Left kidney (tissue), 2 donors: ENCODE measurements around the gene KCNK4. TPM values are rescaled to one million over a fixed set of nuclear protein-coding genes. Genes with fewer than 3 reads are reported as not detected.

ENCODE experiments used
- DNase-seq: peaks from one replicate; pipeline ENCODE4 v3.0.0-alpha.2; 2013
- polyA plus RNA-seq: library from polyadenylated mRNA; unstranded; fragments of 120-200 nt; gene quantifications from one replicate; pipeline ENCODE4 v1.2.1, GENCODE V29; 2013; ENCODE audit not compliant: insufficient read length

KCNK4 gene
- polyA plus RNA-seq, 1 donor, result not detected

DNA sequence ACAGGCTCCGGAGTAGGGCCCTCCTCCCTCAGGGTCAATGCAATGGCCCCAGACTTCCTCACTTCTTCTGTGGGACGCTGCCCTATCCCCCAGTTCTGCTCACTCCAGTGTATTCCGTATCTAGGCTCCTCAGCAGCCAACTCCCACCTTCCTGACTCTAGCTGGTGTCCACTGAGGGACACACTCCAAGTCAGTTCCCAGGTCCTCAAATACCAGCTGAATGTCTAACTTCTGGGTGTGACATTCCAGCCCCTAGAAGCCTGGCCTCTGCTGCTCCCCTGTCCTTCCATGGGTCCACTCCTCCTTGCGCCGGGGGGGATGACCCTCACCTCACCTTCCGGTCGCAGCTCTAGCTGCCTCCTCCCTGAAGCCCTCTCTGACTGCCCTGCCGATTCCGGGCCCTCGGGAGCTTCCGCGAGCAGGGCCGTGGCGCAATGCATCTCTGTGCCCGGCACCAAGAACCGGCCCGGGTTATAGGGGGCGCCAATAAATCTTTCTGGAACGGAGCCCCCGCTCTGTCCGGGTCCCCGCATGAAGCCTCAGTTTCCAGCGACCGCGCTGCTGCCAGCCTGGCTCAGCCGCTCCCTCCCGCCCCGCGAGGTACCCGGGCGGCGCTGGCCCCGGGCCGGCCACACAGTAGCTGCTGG, 22.1 kb upstream of the KCNK4 start:
- no peak for DNase-seq

- peak; percentile 98 for DNase-seq
These were observed 21.4 kb upstream of the KCNK4 start for GRCh38 chr11:64269540-64270220.

GRCh38 chr11:64275031-64275800, 15.9 kb upstream of the KCNK4 start:
- DNase-seq, result no peak

GRCh38 chr11:64275841-64276240, 15.3 kb upstream of the KCNK4 start:
- no peak for DNase-seq

DNA sequence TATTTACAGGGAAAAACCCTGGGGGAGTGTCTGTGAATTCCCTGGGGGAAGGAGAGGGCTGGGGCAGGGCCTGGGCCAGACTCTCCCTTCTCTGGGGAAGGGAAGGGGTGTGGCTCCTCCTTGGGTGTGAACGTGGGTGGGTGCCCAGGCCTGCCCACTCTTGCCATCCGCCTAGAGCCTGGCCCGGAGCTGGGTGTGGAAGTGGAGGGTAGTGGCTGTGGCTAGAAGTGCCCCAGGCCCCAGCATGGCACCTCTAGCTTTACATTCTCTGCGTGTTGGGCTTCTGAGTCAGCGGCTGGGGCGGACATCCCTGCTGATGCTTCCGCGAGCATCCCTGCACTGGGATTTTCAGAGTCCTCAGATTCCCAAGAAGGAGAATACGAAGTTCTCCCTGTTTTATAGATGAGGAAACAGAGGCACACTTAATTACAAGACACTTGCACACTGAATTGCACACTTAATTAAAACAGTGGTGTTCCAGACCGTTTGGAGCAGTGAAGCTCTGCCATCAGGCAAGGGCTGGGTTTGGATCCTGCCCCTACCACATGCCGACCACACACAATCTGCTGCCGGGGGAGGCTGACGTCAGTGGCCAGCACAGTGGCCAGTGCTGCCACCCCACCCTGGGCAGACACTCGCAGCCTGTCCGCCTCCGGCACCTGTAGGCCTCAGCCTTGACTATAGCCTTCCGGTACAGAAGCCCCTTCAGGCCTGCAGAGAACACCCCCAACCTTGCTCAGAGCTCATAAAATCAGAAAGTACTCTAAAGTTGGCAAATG, 14.3 kb upstream of the KCNK4 start:
- DNase-seq, result no peak

DNA sequence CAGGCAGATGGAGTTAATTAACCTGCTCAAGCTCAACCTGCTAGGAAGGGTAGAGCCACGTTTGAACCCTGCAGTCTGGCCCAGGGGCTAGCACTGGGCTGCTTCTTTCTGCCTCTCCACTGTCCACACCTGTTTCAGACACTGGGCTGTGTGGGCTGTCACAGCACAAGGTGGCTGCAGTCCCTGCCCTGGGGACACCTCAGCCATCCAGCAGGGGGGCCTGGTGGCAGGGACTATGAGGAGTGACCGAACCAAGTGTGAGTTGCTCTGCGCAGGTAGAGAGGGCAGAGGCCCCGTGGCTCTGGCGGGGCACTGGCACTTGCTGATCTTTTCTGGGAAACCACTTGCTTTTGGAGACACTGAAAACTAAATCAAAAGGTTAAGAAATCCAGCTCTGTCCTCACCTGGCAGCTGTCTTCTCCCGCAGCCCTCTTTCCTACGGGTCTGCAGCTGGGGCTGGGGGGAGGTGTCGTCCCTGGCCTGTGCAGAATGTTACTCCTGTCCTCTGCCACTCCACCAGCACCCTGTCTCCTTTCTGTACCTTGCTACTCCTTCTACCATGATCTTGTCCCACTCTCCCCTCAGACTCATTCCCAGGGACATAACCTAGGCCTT, 12.4 kb upstream of the KCNK4 start:
- no peak for DNase-seq

DNA sequence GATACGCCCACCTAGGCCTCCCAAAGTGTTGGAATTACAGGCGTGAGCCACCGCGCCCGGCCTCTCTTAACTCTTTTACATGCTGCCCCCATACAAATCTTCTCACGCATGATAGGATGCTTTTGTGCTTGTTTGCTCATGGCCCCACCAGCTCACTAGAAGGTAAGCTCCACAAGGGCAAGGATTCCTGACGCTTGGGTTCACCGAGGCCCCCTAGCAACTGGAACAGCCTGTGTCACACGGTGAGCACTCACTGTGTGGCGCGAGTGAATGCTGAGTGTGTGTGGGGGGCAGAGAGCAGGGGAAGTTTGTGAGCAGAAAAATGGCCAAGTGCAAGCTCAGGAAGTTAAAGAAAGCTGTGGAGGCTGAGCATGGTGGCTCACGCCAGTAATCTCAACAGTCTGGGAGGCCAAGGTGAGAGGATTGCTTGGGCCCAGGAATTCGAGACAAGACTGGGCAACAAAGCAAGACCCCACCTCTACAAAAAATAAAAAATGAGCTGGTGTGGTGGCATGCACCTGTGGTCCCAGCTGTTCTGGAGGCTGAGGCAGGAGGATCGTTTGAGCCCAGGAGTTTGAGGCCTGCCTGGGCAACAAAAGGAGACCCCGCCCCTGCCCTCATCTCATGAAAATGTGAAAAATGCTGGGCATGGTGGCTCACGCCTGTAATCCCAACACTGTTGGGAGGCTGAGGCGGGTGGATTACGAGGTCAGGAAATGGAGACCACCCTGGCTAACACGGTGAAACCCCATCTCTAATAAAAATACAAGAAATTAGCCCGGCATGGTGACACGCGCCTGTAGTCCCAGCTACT, 8.9 kb upstream of the KCNK4 start:
- DNase-seq, result no peak

GRCh38 chr11:64283092-64283491, 8.0 kb upstream of the KCNK4 start:
- no peak for DNase-seq

- DNase-seq, result peak; percentile 93
These were observed 6.8 kb upstream of the KCNK4 start, which contains the start of gene BAD for GRCh38 chr11:64284048-64284961. Gene BAD, minus strand, starts transcription at chr11:64284665. Its CDS starts 297 bp downstream, at chr11:64284368.

- peak; percentile 73 for DNase-seq
These were observed 5.9 kb upstream of the KCNK4 start, which contains the start of gene GPR137 for GRCh38 chr11:64284962-64285884. Gene GPR137, plus strand, starts transcription at chr11:64285848. Its CDS starts 677 bp downstream, at chr11:64286525.

DNA sequence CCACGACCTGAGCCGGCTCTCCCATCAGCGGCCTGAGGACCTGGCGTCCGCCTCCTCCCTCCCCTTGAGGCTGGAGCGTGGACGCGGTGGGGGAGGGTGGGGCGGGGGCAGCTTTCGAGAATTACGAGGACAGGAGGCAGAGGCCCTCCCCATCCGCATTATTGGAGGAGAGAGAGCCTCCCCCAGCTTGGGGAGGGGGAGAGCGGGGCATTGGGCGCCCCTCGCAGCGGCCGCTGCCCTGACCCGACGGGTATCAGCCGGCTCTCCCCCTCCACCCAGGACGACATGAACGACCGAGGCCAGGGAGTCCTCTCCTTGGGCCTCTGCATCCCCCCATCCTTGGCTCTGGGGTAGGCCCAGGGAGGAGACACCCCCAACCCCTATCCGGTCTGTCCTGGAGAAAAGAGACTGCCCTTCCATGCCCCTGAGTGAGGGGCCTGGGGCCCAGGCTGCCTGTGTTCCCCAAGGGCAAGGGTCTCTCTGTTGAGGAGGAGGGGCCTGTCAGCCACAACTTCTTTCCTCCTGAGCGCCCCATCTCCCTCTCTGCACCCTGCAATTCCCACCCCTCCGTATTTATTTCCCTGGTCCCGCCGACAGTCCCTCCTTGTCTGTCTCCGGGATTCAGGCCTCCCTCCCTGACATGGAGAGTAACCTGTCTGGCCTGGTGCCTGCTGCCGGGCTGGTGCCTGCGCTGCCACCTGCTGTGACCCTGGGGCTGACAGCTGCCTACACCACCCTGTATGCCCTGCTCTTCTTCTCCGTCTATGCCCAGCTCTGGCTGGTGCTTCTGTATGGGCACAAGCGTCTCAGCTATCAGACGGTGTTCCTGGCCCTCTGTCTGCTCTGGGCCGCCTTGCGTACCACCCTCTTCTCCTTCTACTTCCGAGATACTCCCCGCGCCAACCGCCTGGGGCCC, 5.0 kb upstream of the KCNK4 start:
- no peak for DNase-seq

- no peak for DNase-seq
These were observed 4.3 kb upstream of the KCNK4 start for GRCh38 chr11:64286801-64287159.

- DNase-seq, result no peak
These were observed 3.3 kb upstream of the KCNK4 start for GRCh38 chr11:64287676-64288352.

DNA sequence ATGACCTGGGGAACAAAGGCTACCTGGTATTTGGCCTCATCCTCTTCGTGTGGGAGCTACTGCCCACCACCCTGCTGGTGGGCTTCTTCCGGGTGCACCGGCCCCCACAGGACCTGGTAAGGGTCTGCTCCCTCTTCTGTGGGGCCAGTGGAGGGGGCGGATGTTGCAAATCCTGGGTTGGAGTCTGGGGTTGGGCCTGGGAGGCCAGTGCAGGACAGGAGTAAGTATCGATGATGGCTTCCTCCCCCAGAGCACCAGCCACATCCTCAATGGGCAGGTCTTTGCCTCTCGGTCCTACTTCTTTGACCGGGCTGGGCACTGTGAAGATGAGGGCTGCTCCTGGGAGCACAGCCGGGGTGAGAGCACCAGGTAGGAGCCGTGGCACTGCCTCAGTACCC, 2.8 kb upstream of the KCNK4 start:
- DNase-seq, result no peak

DNA sequence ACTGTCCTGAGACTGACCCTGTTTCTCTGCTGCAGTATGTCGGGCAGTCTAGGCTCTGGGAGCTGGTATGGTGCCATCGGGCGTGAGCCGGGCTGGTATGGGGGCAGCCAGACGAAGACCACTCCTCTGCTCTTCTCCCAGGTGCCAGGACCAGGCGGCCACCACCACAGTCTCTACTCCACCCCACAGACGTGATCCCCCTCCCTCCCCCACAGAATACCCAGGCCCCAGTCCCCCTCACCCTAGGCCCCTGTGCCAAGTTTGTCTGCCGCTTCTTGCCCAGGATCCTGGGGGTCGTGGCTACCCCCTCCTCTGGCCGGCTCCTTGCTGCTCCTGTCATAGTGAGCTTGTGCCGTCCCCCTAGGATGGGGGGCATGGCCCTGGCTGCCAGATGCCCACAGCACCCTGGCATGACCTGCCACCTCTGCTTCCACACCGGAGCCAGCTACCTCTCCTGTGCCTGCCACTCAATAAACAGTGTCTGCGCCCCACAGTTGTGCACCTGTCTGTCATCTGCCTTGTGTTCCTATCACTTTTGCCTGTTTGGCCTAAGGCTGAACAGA, 2.0 kb upstream of the KCNK4 start:
- no peak for DNase-seq
